HepG2 (cell line): ENCODE data around the gene PELI2. TPM values are rescaled to one million over a fixed set of nuclear protein-coding genes. Genes with fewer than 3 reads are reported as not detected.

ENCODE experiments used
- AGO2 ChIP-seq: fragments of 200-400 bp; formaldehyde crosslinking; optimal IDR thresholded peaks from 2 replicates; pipeline ENCODE3; 2017; ENCODE audit warnings: mild to moderate bottlenecking, low read depth, low read length, moderate library complexity
- KAT8 ChIP-seq: IDR thresholded peaks from 2 replicates; pipeline ENCODE4 v1.6.1; 2016; ENCODE audit warnings: missing genetic modification reagents, missing compliant biosample characterization
- MED1 ChIP-seq: sonication (generic); formaldehyde crosslinking; IDR thresholded peaks from 2 replicates; pipeline ENCODE4 v1.4.0; 2020; ENCODE audit warnings: missing genetic modification reagents
- MEIS2 ChIP-seq: sonication (generic); formaldehyde crosslinking; IDR thresholded peaks from 2 replicates; pipeline ENCODE4 v1.9.0; 2021; ENCODE audit warnings: mild to moderate bottlenecking, missing genetic modification reagents
- NFE2L2 ChIP-seq: fragments of 150-350 bp; IDR thresholded peaks from 2 replicates; pipeline ENCODE4 v1.6.1; 2014; ENCODE audit warnings: low read length
- SIX1 ChIP-seq: sonication (generic); formaldehyde crosslinking; IDR thresholded peaks from 2 replicates; pipeline ENCODE4 v1.4.0; 2020; ENCODE audit warnings: missing genetic modification reagents, borderline replicate concordance
- TEAD2 ChIP-seq: sonication (generic); formaldehyde crosslinking; IDR thresholded peaks from 2 replicates; pipeline ENCODE4 v1.9.0; 2021; ENCODE audit warnings: missing genetic modification reagents
- TRAFD1 ChIP-seq: sonication (generic); formaldehyde crosslinking; IDR thresholded peaks from 2 replicates; pipeline ENCODE4 v1.5.1; 2020; ENCODE audit warnings: missing genetic modification reagents, mild to moderate bottlenecking, borderline replicate concordance
- ZBTB33 ChIP-seq: sonication (generic); formaldehyde crosslinking; IDR thresholded peaks from 2 replicates; pipeline ENCODE4 v1.4.0; 2020; ENCODE audit warnings: missing genetic modification reagents
- ZKSCAN1 ChIP-seq: fragments of 150-350 bp; IDR thresholded peaks from 2 replicates; pipeline ENCODE4 v1.6.1; 2014; ENCODE audit warnings: low read length
- ZNF232 ChIP-seq: sonication (generic); formaldehyde crosslinking; IDR thresholded peaks from 2 replicates; pipeline ENCODE4 v1.4.0; 2020; ENCODE audit warnings: missing genetic modification reagents, borderline replicate concordance
- ZNF335 ChIP-seq: sonication (generic); formaldehyde crosslinking; IDR thresholded peaks from 2 replicates; pipeline ENCODE4 v1.4.0; 2020; ENCODE audit warnings: missing genetic modification reagents
- ZNF574 ChIP-seq: sonication (generic); formaldehyde crosslinking; IDR thresholded peaks from 2 replicates; pipeline ENCODE4 v1.4.0; 2020; ENCODE audit warnings: missing genetic modification reagents
- ZNF841 ChIP-seq: sonication (generic); formaldehyde crosslinking; IDR thresholded peaks from 2 replicates; pipeline ENCODE4 v1.8.1; 2023; ENCODE audit warnings: missing genetic modification reagents, borderline replicate concordance
- polyA plus RNA-seq, 8 experiments: library from polyadenylated mRNA; depleted of rRNA in 3 of 8; stranded (reverse) in 7 of 8; unstranded in 1 of 8; fragments of >200 nt; fragmentation: Illumina TruSeq in 4 of 8; extraction: Trizol in 4 of 8; gene quantifications; 2 replicates each; pipeline versions ENCODE4 v1.2.1 to v1.2.3, GENCODE V29; 2011 to 2016; ENCODE audit warnings: low read depth in 4 of 8, missing spikeins in 1 of 8, mixed read lengths in 1 of 8; ENCODE audit not compliant: insufficient read depth in 1 of 8
- total RNA-seq, 5 experiments: library from RNA; depleted of rRNA; stranded (reverse); fragments of >200 nt; fragmentation: Illumina TruSeq; extraction: Trizol; gene quantifications; 2 replicates each; pipeline ENCODE4 v1.2.3, GENCODE V29; 2016; ENCODE audit warnings: low read depth in 1 of 5
- TF ChIP-seq, protein P1 (sequence below): sonication (generic); formaldehyde crosslinking; IDR thresholded peaks from 2 replicates; pipeline ENCODE4 v1.5.0; 2020; ENCODE audit warnings: mild to moderate bottlenecking, missing genetic modification reagents, moderate library complexity
- TF ChIP-seq, protein P2 (sequence below): IDR thresholded peaks from 2 replicates; pipeline ENCODE4 v1.6.1; 2016; ENCODE audit warnings: missing genetic modification reagents, missing compliant biosample characterization
- TF ChIP-seq, protein P3 (sequence below): fragments of 450-650 bp; IDR thresholded peaks from 2 replicates; pipeline ENCODE4 v1.6.1; 2017; ENCODE audit warnings: mild to moderate bottlenecking

Gene PELI2
- total and polyA plus RNA-seq, 2 of the 13 experiments (the other 11 are each of a cell fraction or from before 2014, with no cell fraction given), result 0.07 TPM; not detected in 1

- TF ChIP-seq AGO2 (no peak), ZNF232 (CRISPR knock-in tag) (no peak), MED1 (no peak), ZNF335 (CRISPR knock-in tag) (no peak), KAT8 (CRISPR knock-in tag) (no peak), ZNF841 (CRISPR knock-in tag) (no peak), NFE2L2 (peak; percentile 89), ZNF574 (CRISPR knock-in tag) (no peak), ZBTB33 (CRISPR knock-in tag) (no peak), SIX1 (CRISPR knock-in tag) (no peak), TRAFD1 (CRISPR knock-in tag) (no peak), MEIS2 (no peak), TEAD2 (no peak), ZKSCAN1 (no peak)
- TF ChIP-seq, protein P1, sequence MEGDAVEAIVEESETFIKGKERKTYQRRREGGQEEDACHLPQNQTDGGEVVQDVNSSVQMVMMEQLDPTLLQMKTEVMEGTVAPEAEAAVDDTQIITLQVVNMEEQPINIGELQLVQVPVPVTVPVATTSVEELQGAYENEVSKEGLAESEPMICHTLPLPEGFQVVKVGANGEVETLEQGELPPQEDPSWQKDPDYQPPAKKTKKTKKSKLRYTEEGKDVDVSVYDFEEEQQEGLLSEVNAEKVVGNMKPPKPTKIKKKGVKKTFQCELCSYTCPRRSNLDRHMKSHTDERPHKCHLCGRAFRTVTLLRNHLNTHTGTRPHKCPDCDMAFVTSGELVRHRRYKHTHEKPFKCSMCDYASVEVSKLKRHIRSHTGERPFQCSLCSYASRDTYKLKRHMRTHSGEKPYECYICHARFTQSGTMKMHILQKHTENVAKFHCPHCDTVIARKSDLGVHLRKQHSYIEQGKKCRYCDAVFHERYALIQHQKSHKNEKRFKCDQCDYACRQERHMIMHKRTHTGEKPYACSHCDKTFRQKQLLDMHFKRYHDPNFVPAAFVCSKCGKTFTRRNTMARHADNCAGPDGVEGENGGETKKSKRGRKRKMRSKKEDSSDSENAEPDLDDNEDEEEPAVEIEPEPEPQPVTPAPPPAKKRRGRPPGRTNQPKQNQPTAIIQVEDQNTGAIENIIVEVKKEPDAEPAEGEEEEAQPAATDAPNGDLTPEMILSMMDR (CRISPR knock-in tag), result peak; percentile 73
- TF ChIP-seq, protein P2, sequence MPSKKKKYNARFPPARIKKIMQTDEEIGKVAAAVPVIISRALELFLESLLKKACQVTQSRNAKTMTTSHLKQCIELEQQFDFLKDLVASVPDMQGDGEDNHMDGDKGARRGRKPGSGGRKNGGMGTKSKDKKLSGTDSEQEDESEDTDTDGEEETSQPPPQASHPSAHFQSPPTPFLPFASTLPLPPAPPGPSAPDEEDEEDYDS (CRISPR knock-in tag), result no peak
- TF ChIP-seq, protein P3, sequence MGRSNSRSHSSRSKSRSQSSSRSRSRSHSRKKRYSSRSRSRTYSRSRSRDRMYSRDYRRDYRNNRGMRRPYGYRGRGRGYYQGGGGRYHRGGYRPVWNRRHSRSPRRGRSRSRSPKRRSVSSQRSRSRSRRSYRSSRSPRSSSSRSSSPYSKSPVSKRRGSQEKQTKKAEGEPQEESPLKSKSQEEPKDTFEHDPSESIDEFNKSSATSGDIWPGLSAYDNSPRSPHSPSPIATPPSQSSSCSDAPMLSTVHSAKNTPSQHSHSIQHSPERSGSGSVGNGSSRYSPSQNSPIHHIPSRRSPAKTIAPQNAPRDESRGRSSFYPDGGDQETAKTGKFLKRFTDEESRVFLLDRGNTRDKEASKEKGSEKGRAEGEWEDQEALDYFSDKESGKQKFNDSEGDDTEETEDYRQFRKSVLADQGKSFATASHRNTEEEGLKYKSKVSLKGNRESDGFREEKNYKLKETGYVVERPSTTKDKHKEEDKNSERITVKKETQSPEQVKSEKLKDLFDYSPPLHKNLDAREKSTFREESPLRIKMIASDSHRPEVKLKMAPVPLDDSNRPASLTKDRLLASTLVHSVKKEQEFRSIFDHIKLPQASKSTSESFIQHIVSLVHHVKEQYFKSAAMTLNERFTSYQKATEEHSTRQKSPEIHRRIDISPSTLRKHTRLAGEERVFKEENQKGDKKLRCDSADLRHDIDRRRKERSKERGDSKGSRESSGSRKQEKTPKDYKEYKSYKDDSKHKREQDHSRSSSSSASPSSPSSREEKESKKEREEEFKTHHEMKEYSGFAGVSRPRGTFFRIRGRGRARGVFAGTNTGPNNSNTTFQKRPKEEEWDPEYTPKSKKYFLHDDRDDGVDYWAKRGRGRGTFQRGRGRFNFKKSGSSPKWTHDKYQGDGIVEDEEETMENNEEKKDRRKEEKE, result no peak
These were observed 221.9 kb downstream of the PELI2 start (continued) for GRCh38 chr14:56339855-56340701.
